Activated T-helper 1 cell treated with anti-CD3 and anti-CD28 coated beads, Interleukin-12 subunit alpha, Interleukin-12 subunit beta, Interleukin-2, Interleukin-4 antibody, amounts not matched to agents 30 ng/mL and 10 ng/mL and 1 ng/mL, durations not matched to agents 14 hours and 24 hours and 36 hours (primary cell): ENCODE data around the gene ABHD3. TPM values are rescaled to one million over a fixed set of nuclear protein-coding genes. Genes with fewer than 3 reads are reported as not detected.
A peak's percentile ranks its signal among the peaks of the same experiment; 100 is the strongest.
"Not testable (repeated sequence)": the region's sequence is repeated elsewhere in the genome, so short reads cannot be mapped to it uniquely, and the experiment has no call there.

Experiments used
- DNase-seq: peaks from one replicate; pipeline ENCODE4 v3.0.0; 2021; ENCODE audit warnings: low spot score
- H3K27ac Mint-ChIP-seq: one replicate; pipeline ENCODE4 v1.8.0; 2021; ENCODE audit warnings: mild to moderate bottlenecking, mixed read lengths
- H3K27me3 Mint-ChIP-seq: one replicate; pipeline ENCODE4 v1.8.0; 2022; ENCODE audit warnings: mild to moderate bottlenecking, moderate library complexity, mixed read lengths; ENCODE audit not compliant: insufficient read depth
- H3K36me3 Mint-ChIP-seq: one replicate; pipeline ENCODE4 v1.8.0; 2021; ENCODE audit warnings: low read depth, mixed read lengths
- H3K4me1 Mint-ChIP-seq: one replicate; pipeline ENCODE4 v1.8.0; 2021; ENCODE audit warnings: low read depth, mixed read lengths
- H3K4me3 Mint-ChIP-seq: one replicate; pipeline ENCODE4 v1.8.0; 2021; ENCODE audit warnings: mild to moderate bottlenecking, moderate library complexity, mixed read lengths
- H3K9me3 Mint-ChIP-seq: one replicate; pipeline ENCODE4 v1.8.0; 2021; ENCODE audit warnings: mixed read lengths
- intact Hi-C: fragments of 100-400 bp; cut with micrococcal nuclease; formaldehyde crosslinking; loops from one replicate; pipeline ENCODE4 v1.15.1; 2024
- total RNA-seq: library from RNA; stranded (reverse); gene quantifications from 2 replicates; pipeline ENCODE4 v1.2.3, GENCODE V29; 2022

Gene ABHD3
- total RNA-seq, 1 donor from 2014 or later, result 29.2 TPM

GRCh38 chr18:21693322-21693721 lies 11.3 kb downstream of the ABHD3 start:
- Mint-ChIP-seq H3K4me1 (peaks cover 4% of the 10 kb centered on the region), H3K9me3 (peaks cover 13% of the 10 kb centered on the region), H3K27ac (no peak overlapping the region), H3K36me3 (peaks cover 50% of the 10 kb centered on the region), H3K27me3 (no peaks in the 10 kb centered on the region), H3K4me3 (no peak overlapping the region)
- no peak for DNase-seq
- intact Hi-C loops, result loop anchor here (1.0 kb wide), 1 partner anchor 8 kb away; no protein-coding TSS in a partner anchor

GRCh38 chr18:21689736-21690135 lies 14.8 kb downstream of the ABHD3 start:
- H3K4me3 Mint-ChIP-seq, result no peak overlapping the region
- H3K36me3 Mint-ChIP-seq, result peaks cover 43% of the 10 kb centered on the region
- H3K27ac Mint-ChIP-seq, result no peak overlapping the region
- intact Hi-C loops, result no loop called here
- peaks cover 13% of the 10 kb centered on the region for H3K9me3 Mint-ChIP-seq
- DNase-seq, result no peak
- H3K27me3 Mint-ChIP-seq, result no peaks in the 10 kb centered on the region
- H3K4me1 Mint-ChIP-seq, result peaks cover 9% of the 10 kb centered on the region

- H3K27me3 Mint-ChIP-seq, result no peaks in the 10 kb centered on the region
- peaks cover 15% of the 10 kb centered on the region for H3K4me1 Mint-ChIP-seq
- H3K4me3 Mint-ChIP-seq, result no peak overlapping the region
- H3K9me3 Mint-ChIP-seq, result peaks cover 11% of the 10 kb centered on the region
- H3K36me3 Mint-ChIP-seq, result peaks cover 37% of the 10 kb centered on the region
- no peak overlapping the region for H3K27ac Mint-ChIP-seq
- intact Hi-C loops, result no loop called here
- DNase-seq, result no peak
Measured at GRCh38 chr18:21686282-21687105, 18.1 kb downstream of the ABHD3 start.

GRCh38 chr18:21685556-21685981 lies 19.0 kb downstream of the ABHD3 start:
- not testable (repeated sequence) for H3K27me3 Mint-ChIP-seq, H3K4me3 Mint-ChIP-seq, DNase-seq, H3K9me3 Mint-ChIP-seq
- Mint-ChIP-seq H3K36me3 (peaks cover 29% of the 10 kb centered on the region), H3K27ac (peak overlapping the region; percentile 29), H3K4me1 (peaks cover 14% of the 10 kb centered on the region)
- intact Hi-C loops, result loop anchor here (1.0 kb wide), 1 partner anchor 8 kb away; no protein-coding TSS in a partner anchor

GRCh38 chr18:21684731-21685130 lies 19.8 kb downstream of the ABHD3 start:
- no peaks in the 10 kb centered on the region for H3K27me3 Mint-ChIP-seq
- intact Hi-C loops, result loop anchor here (1.0 kb wide), 1 partner anchor 9 kb away; no protein-coding TSS in a partner anchor

GRCh38 chr18:21682371-21683051 lies 22.1 kb downstream of the ABHD3 start:
- no peaks in the 10 kb centered on the region for H3K27me3 Mint-ChIP-seq
- no peaks in the 10 kb centered on the region for H3K9me3 Mint-ChIP-seq
- no peak overlapping the region for H3K4me3 Mint-ChIP-seq
- H3K27ac Mint-ChIP-seq, result no peak overlapping the region
- peaks cover 11% of the 10 kb centered on the region for H3K36me3 Mint-ChIP-seq
- intact Hi-C loops, result loop anchor here (1.0 kb wide), 3 partner anchors 21 to 82 kb away; partner anchors contain the start of genes ESCO1 and MIB1
- DNase-seq, result peak; percentile 17
- peaks cover 14% of the 10 kb centered on the region for H3K4me1 Mint-ChIP-seq

More at GRCh38 chr18:21684731-21685130, 19.8 kb downstream of the ABHD3 start:
- no peak for DNase-seq
- H3K9me3 Mint-ChIP-seq, result peaks cover 9% of the 10 kb centered on the region
- peaks cover 23% of the 10 kb centered on the region for H3K36me3 Mint-ChIP-seq
- peaks cover 14% of the 10 kb centered on the region for H3K4me1 Mint-ChIP-seq
- H3K4me3 Mint-ChIP-seq, result no peak overlapping the region
- peak overlapping the region; percentile 38 for H3K27ac Mint-ChIP-seq

GRCh38 chr18:21680161-21680560 lies 24.4 kb downstream of the ABHD3 start:
- Mint-ChIP-seq H3K27me3 (no peaks in the 10 kb centered on the region), H3K9me3 (no peaks in the 10 kb centered on the region), H3K27ac (no peak overlapping the region), H3K4me3 (no peak overlapping the region), H3K4me1 (peaks cover 17% of the 10 kb centered on the region), H3K36me3 (peaks cover 11% of the 10 kb centered on the region)
- DNase-seq, result no peak
- intact Hi-C loops, result no loop called here

- H3K4me3 Mint-ChIP-seq, result no peak overlapping the region
- no peak for DNase-seq
- no peaks in the 10 kb centered on the region for H3K9me3 Mint-ChIP-seq
- H3K36me3 Mint-ChIP-seq, result peaks cover 5% of the 10 kb centered on the region
- no peaks in the 10 kb centered on the region for H3K27me3 Mint-ChIP-seq
- no peak overlapping the region for H3K27ac Mint-ChIP-seq
- intact Hi-C loops, result loop anchor here (2.0 kb wide), 1 partner anchor 56 kb away; no protein-coding TSS in a partner anchor
- H3K4me1 Mint-ChIP-seq, result peaks cover 7% of the 10 kb centered on the region
Measured at GRCh38 chr18:21678859-21679258, 25.7 kb downstream of the ABHD3 start.

- H3K4me3 Mint-ChIP-seq, H3K36me3 Mint-ChIP-seq, H3K4me1 Mint-ChIP-seq, H3K9me3 Mint-ChIP-seq, DNase-seq, H3K27me3 Mint-ChIP-seq, H3K27ac Mint-ChIP-seq, intact Hi-C loops: not testable (repeated sequence)
Measured at GRCh38 chr18:21675354-21675753, 29.2 kb downstream of the ABHD3 start.

- Mint-ChIP-seq H3K36me3 (peaks cover 6% of the 10 kb centered on the region), H3K4me3 (no peak overlapping the region), H3K27ac (no peak overlapping the region), H3K27me3 (no peaks in the 10 kb centered on the region), H3K4me1 (peaks cover 4% of the 10 kb centered on the region), H3K9me3 (no peaks in the 10 kb centered on the region)
- intact Hi-C loops, result no loop called here
- no peak for DNase-seq
Measured at GRCh38 chr18:21672521-21673267, 31.9 kb downstream of the ABHD3 start.

- Mint-ChIP-seq H3K4me3 (no peak overlapping the region), H3K27ac (no peak overlapping the region), H3K27me3 (no peaks in the 10 kb centered on the region), H3K9me3 (no peaks in the 10 kb centered on the region), H3K36me3 (peaks cover 6% of the 10 kb centered on the region), H3K4me1 (no peaks in the 10 kb centered on the region)
- intact Hi-C loops, result no loop called here
- DNase-seq, result no peak
Measured at GRCh38 chr18:21669736-21670285, 34.8 kb downstream of the ABHD3 start.

- H3K27me3 Mint-ChIP-seq, result no peaks in the 10 kb centered on the region
- H3K27ac Mint-ChIP-seq, result no peak overlapping the region
- H3K4me1 Mint-ChIP-seq, result no peaks in the 10 kb centered on the region
- intact Hi-C loops, result no loop called here
- H3K9me3 Mint-ChIP-seq, result no peaks in the 10 kb centered on the region
- peaks cover 8% of the 10 kb centered on the region for H3K36me3 Mint-ChIP-seq
- H3K4me3 Mint-ChIP-seq, result no peak overlapping the region
- DNase-seq, result no peak
Measured at GRCh38 chr18:21664069-21664468, 40.5 kb downstream of the ABHD3 start.
